Measurements from ENCODE around the gene GPD1L.
"Not testable (repeated sequence)": the region's sequence is repeated elsewhere in the genome, so short reads cannot be mapped to it uniquely, and the experiment has no call there.

The GPD1L gene

DNA sequence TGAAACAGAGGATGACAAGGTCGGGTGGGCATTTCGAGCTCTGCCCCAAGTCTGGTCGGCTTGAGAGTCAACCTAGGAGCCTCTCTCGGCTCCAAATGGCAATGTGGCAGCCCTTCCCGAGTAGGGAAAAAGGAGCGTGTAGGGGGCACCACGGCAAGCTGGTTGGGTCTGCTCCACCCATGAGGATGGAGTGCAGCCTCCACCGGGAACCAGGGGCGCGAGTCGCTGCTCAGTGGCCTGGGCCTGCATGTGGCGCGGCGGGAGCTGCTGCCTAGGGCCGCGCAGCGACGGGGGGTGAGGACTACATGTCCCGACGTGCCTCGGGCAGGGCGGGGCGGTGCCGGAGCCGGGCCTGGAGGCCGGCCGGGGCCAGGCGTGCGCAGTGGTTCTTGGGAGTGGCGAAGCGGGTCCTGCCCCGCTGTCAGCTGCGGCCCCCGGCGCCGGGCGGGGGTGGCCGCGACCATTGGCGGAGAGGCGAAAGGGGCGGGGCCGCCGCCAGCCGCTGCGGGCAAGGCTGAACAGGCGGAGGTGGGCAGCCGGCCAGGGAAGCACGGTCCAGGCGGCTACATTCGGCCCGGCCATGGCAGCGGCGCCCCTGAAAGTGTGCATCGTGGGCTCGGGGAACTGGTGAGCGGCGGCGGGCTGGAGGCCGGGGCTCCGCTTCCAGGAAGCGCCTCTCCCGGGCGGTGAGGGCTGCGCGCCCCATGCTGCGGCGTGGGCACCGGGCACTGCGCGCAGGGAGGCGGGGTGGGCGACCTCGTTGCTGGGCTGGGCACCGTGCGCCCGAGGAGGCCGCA lies at the start of gene GPD1L:
TSS of gene GPD1L (plus strand) at position 489 of the 797 bp plus-strand sequence. CDS start at position 581, 92 bp downstream.
- DNase-seq, result peak; percentile 97

DNA sequence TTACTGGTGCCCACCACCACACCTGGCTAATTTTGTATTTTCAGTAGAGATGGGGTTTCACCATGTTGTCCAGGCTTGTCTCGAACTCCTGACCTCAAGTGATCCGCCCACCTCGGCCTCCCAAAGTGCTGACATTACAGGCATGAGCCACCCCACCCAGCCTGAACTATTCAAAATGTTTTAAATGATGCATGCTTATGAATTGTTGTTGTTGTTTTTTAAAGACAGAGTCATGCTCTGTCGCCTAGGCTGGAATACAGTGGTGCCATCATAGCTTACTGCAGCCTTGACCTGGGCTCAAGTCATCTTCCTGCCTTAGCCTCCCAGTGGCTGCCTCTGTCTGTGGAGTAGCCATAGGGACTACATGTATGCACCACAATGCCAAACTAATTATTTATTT lies 48.0 kb upstream of the GPD1L start:
- DNase-seq, result not testable (repeated sequence)

DNA sequence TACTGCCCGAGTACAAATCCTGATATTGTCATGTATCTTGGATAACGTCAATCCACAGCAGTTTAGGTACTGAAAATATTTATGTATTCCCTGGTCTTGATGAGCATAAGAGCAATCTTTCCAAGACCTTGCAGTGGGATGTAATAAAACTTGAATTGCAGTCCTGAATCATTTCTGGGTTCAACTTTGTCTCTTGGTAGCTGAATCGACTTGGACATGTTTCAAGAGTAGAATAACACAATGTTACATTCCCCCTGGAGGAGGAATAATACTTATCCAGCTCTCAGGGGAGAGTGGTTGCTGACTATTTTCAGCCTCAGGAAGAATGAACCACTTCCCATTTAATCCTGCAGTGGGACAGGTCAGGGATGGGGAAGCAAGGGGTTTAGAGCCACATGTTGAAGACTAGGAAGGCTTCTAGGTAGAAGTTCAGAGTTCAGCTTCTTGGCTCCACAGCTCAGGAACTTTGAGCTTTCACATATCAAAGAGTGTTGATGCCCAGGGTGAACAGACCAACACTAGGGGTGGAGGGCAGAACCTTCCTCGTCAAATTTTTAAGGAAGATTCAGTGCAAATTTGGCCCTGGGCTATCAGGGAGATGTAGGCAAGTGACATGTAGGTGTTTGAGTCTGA lies 43.4 kb upstream of the GPD1L start:
- no peak for DNase-seq

- no peak for DNase-seq
Measured at GRCh38 chr3:32066686-32067085, 39.7 kb upstream of the GPD1L start.

- not testable (repeated sequence) for DNase-seq
Measured at GRCh38 chr3:32074194-32074593, 32.2 kb upstream of the GPD1L start.

DNA sequence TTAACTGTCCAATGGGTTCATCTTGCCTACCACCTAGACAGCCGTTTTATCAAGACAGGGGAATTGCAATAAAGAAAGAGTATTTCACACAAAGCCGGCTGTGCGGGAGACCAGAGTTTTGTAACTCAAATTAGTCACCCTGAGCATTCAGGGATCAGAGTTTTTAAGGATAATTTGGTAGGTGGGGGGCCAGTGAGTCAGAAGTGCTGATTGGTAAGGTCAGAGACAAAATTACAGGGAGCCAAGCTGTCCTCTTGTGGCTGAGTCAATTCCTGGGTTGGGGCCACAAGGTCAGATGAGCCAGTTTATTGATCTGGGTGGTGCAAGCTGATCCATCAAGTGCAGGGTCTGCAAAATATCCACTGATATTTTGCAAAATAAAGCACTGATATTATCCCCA lies 29.9 kb upstream of the GPD1L start:
- no peak for DNase-seq

GRCh38 chr3:32077260-32078084 lies 28.9 kb upstream of the GPD1L start:
- DNase-seq, result no peak

- DNase-seq, result no peak
Measured at GRCh38 chr3:32078085-32078634, 28.3 kb upstream of the GPD1L start.

GRCh38 chr3:32078864-32079263 lies 27.6 kb upstream of the GPD1L start:
- no peak for DNase-seq

DNA sequence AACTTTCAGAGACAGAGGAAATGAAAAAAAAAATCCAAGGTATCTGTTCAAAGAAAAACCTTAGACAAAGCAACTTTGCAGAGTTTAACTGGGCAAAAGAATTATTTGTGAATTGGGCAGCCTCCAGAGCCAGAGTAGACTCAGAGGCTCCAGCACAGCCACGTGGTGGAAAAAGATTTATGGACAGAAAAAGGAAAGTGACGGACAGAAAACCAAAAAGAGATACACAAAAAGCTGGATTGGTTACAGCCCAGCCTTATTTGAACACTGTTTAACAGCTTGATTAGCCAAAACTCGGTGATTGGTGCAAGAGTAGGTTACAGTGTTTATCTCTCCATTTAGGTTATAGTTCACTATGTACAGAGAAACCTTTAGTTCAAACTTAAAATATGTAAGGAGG lies 23.7 kb upstream of the GPD1L start:
- DNase-seq, result peak; percentile 44

DNA sequence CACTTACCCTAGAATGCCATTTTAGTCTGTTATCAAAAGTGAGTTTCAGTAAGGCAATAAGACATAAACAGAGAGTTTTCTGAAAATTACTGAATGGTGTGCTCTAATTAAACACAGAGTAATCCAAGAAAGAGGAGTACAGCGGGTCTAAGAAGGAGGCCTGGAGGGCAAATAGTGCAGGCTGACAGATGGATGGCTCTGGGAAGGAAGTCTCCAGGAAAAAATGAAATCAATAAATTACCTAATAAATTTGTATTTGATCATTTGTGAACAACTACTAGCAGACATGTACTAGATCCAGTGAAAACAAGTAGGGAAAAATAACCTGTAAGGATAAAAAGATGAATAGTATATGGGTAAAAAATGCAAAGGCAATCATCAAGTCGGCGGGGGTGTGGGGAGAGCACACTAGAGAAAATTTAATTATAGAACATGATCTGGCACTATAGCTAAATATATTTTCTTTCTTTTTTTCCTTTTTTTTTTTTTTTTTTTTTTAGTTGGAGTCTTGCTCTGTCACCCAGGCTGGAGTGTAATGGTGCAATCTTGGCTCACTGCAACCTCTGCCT lies 22.6 kb upstream of the GPD1L start:
- no peak for DNase-seq

DNA sequence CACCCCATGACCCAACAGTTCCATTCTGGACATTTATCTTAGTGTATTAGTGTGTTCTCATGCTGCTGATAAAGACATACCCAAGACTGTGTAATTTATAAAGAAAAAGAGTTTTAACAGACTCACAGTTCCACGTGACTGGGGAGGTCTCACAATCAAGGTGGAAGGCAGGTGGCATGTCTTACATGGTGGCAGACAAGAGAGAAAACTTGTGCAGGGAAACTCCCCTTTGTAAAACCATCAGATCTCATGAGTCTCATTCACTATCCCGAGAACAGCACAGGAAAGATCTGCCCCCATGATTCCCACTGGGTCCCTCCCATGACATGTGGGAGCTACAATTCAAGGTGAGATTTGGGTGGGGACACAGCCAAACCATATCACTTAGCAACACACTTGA lies 21.6 kb upstream of the GPD1L start:
- no peak for DNase-seq

DNA sequence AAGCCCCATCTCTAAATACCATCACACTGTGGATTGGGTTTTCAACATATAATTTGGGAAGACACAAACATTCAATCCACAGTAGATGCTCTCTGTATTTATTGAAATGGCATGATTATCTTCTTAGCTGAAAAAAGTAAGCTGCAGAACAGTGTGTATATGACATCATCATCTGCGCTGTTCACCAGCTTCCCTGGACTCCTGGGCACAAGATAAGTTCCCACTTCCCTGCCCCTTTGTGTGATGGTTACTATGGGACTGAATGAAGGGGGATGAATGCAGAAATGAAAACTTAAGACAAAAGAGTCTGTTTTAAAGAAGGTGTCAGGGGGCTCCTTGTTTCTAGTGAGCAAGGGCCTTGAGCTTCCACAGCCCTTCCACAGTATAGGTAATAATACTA lies 20.0 kb upstream of the GPD1L start:
- DNase-seq, result no peak

DNA sequence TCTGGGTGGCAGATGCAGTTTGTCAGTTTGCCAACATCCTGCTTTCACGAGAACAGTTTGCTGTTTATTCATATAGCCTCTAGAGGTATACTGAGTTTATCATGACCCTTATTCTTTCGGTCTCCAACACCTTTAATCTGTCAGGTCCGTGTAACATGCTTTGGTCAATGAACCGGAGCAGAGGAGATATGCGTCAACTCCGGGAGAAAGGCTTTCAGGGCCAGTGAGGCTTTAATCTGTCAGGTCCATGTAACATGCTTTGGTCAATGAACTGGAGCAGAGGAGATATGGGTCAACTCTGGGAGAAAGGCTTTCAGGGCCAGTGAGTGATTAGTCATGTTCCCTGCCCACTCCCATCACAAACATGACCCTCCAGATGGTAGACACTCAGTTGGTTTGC lies 16.9 kb upstream of the GPD1L start:
- no peak for DNase-seq

DNA sequence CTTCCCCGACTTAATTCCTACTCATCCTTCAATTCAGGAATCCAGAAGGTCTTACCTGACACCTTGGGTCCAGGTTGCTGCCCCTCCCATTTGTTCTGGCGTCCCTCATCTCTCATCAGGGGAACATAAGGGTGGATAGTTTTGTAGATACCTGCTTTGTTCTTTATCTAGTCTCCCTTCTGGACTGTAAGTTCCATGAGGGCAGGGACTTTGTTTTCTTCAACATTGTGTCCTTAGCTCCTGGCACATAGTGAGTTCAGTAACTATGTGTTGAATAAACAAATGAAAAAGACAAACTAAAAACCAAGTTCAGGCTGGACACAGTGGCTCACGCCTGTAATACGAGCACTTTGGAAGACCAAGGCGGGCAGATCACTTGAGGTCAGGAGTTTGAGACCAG lies 13.2 kb upstream of the GPD1L start:
- DNase-seq, result no peak

DNA sequence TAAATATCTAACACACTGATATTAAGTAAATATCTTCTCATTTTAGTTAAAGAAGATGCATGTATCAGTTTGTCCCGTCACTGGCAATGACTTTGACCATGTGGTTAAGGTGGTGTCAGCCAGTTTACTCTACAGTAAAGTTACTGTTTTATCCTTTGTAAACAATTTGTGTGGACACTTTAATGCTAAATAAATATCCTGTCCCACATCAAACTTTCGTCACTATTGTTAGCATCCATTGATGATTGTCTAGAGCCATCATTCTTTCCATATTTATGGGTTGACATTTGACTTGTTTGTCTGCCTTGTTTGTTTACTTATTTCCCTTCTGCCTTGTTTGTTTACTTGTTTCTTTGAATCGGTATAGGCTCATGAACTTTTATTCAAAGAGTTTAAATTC lies 11.0 kb upstream of the GPD1L start:
- no peak for DNase-seq

GRCh38 chr3:32097768-32098167 lies 8.7 kb upstream of the GPD1L start:
- peak; percentile 42 for DNase-seq

- DNase-seq, result no peak
Measured at GRCh38 chr3:32098528-32098927, 7.9 kb upstream of the GPD1L start.

- no peak for DNase-seq
Measured at GRCh38 chr3:32100465-32100864, 6.0 kb upstream of the GPD1L start.

DNA sequence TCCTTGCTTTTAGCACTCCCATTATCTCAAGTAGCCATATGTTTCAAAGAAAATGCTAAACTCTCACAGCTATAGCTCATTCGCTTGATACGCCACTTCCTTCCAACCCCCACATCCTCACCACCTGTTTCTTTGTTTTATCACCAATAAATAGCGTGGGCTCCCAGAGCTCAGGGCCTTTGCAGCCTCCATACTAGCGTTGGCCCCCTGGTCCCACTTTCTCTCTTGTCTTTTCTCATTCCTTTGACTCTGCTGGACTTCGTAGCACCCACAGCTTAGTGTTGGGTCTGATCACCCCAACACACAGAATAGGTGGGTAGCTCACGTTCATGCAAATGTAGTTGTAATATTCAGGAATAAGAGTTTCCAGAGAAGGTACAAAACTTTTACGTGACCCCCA lies 4.1 kb upstream of the GPD1L start:
- DNase-seq, result no peak

GRCh38 chr3:32104492-32104891 lies 1.9 kb upstream of the GPD1L start:
- no peak for DNase-seq

DNA sequence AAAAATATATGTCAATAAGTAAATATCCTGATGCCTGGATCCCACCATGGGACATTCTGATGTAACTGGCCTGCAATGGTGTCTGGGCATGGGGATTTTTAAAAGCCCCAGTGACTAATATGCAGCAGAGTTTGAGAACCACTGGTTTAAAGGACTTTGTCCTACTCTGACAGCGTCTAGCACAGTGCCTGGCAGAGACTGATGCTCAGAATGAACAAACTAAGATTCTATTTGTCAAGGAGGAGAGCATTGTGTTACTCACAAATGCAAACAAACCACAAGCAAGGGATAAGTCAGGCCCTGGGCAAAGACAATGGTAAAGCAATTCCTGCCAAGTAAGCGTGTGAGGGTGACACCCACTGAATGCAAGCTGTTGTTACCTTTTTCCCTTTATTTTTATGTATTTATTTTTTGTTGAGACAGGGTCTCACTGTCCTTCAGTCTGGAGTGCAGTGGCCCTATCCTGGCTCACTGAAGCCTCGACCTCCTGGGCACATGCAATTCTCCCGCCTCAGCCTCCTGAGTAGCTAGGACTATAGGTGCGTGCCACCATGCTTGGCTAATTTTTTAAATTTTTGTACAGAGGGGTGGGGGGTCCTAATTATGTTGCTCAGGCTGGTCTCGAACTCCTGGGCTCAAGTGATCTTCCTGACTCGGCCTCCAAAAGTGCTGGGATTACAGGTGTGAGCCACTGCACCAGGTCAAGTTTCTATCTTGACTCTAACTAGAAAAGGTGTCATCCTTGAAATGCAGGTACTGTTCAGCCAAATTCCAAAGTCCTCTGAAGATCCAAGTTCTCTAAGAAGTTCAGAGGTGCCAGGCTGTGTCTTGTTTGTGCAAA lies 909 bp upstream of the GPD1L start:
- no peak for DNase-seq

All from RPMI8226 (cell line).